BE2C (cell line): Measurements from ENCODE around the gene HEMGN.

Source experiments
- DNase-seq: peaks from one replicate; pipeline ENCODE4 v3.0.0-alpha.2; 2020
- H3K27me3 ChIP-seq: fragments of 250-450 bp; sonication (Bioruptor Pico); 2 replicates; pipeline ENCODE4 v1.5.1; 2020; ENCODE audit warnings: mild to moderate bottlenecking
- H3K36me3 ChIP-seq: fragments of 250-450 bp; sonication (Bioruptor Pico); 2 replicates; pipeline ENCODE4 v1.5.1; 2020; ENCODE audit warnings: mild to moderate bottlenecking
- H3K4me1 ChIP-seq: fragments of 250-450 bp; sonication (Bioruptor Pico); 2 replicates; pipeline ENCODE4 v1.5.1; 2020
- H3K4me3 ChIP-seq: 2 replicates; pipeline ENCODE4 v1.5.1; 2011; ENCODE audit warnings: low read depth, low read length
- H3K9me3 ChIP-seq: fragments of 250-450 bp; sonication (Bioruptor Pico); 2 replicates; pipeline ENCODE4 v1.5.1; 2020
- CTCF ChIP-seq: IDR thresholded peaks from 2 replicates; pipeline ENCODE4 v1.5.1; 2012; ENCODE audit warnings: mild to moderate bottlenecking, low read depth, low read length

HEMGN gene

GRCh38 chr9:97925497-97926334 lies 12.3 kb downstream of the HEMGN start:
- Histone ChIP-seq H3K4me3 (no peak overlapping the region), H3K27me3 (peaks cover 63% of the 10 kb centered on the region)

GRCh38 chr9:97924386-97924785 lies 13.6 kb downstream of the HEMGN start:
- Histone ChIP-seq H3K4me3 (no peak overlapping the region), H3K4me1 (0 out of 2 replicates have a peak, but pooled peaks cover 2% of the 10 kb centered on the region), H3K27me3 (peaks cover 50% of the 10 kb centered on the region), H3K36me3 (no peaks in the 10 kb centered on the region), H3K9me3 (no peaks in the 10 kb centered on the region)
- DNase-seq = no peak
- no peak for TF ChIP-seq CTCF

More at GRCh38 chr9:97925497-97926334, 12.3 kb downstream of the HEMGN start:
- H3K4me1 ChIP-seq = 0 out of 2 replicates have a peak, but pooled peaks cover 2% of the 10 kb centered on the region
- H3K36me3 ChIP-seq = no peaks in the 10 kb centered on the region
- H3K9me3 ChIP-seq = no peaks in the 10 kb centered on the region
- no peak for DNase-seq
- TF ChIP-seq CTCF = no peak

- TF ChIP-seq CTCF = peak; percentile 77
- H3K27me3 ChIP-seq = peaks cover 43% of the 10 kb centered on the region
- peak; percentile 66 for DNase-seq
- H3K4me1 ChIP-seq = 0 out of 2 replicates have a peak, but pooled peaks cover 2% of the 10 kb centered on the region
- H3K9me3 ChIP-seq = no peaks in the 10 kb centered on the region
- peak overlapping the region; percentile 78 for H3K4me3 ChIP-seq
- no peaks in the 10 kb centered on the region for H3K36me3 ChIP-seq
These were observed 14.4 kb downstream of the HEMGN start for GRCh38 chr9:97923529-97924108.

- TF ChIP-seq CTCF = peak; percentile 74
- DNase-seq = peak; percentile 98
- H3K4me1 ChIP-seq = 0 out of 2 replicates have a peak, but pooled peaks cover 2% of the 10 kb centered on the region
- no peaks in the 10 kb centered on the region for H3K36me3 ChIP-seq
- H3K27me3 ChIP-seq = peaks cover 30% of the 10 kb centered on the region
- H3K4me3 ChIP-seq = peak within 1 kb of the TSS; percentile 78
- no peaks in the 10 kb centered on the region for H3K9me3 ChIP-seq
These were observed 15.8 kb downstream of the HEMGN start, which contains the start of gene TRMO for GRCh38 chr9:97921959-97922724. TRMO (minus strand) TSS chr9:97922500; CDS start chr9:97922493, 7 bp downstream.

- 0 out of 2 replicates have a peak, but pooled peaks cover 2% of the 10 kb centered on the region for H3K4me1 ChIP-seq
- H3K4me3 ChIP-seq = no peak overlapping the region
- no peak for DNase-seq
- no peaks in the 10 kb centered on the region for H3K9me3 ChIP-seq
- H3K27me3 ChIP-seq = peaks cover 5% of the 10 kb centered on the region
- no peak for TF ChIP-seq CTCF
- no peaks in the 10 kb centered on the region; the same call in 1 of the 2 replicates for H3K36me3 ChIP-seq
These were observed 18.7 kb downstream of the HEMGN start for GRCh38 chr9:97919217-97919813.
